IPS-15b (cell line): Measurements from ENCODE around the gene PRMT1.
A peak's percentile ranks its signal among the peaks of the same experiment; 100 is the strongest.
"Not testable (repeated sequence)": the region's sequence is repeated elsewhere in the genome, so short reads cannot be mapped to it uniquely, and the experiment has no call there.

ENCODE experiments used
- H3K27me3 ChIP-seq: one replicate; pipeline ENCODE4 v1.6.1; 2013; ENCODE audit warnings: low read length; ENCODE audit not compliant: control insufficient read depth, insufficient read depth
- H3K36me3 ChIP-seq: one replicate; pipeline ENCODE4 v1.6.1; 2013; ENCODE audit warnings: low read length; ENCODE audit not compliant: control insufficient read depth, insufficient read depth
- H3K4me1 ChIP-seq: one replicate; pipeline ENCODE4 v1.6.1; 2013; ENCODE audit warnings: mild to moderate bottlenecking, low read length; ENCODE audit not compliant: control insufficient read depth, insufficient read depth
- H3K4me3 ChIP-seq: one replicate; pipeline ENCODE4 v1.5.1; 2013; ENCODE audit warnings: low read depth, low read length
- H3K9ac ChIP-seq: one replicate; pipeline ENCODE4 v1.6.1; 2013; ENCODE audit warnings: low read depth, mild to moderate bottlenecking, low read length
- H3K9me3 ChIP-seq: one replicate; pipeline ENCODE4 v1.6.1; 2013; ENCODE audit warnings: mild to moderate bottlenecking, low read length; ENCODE audit not compliant: control insufficient read depth, insufficient read depth

The PRMT1 gene

GRCh38 chr19:49699364-49699763, 22.3 kb downstream of the PRMT1 start:
- no peaks in the 10 kb centered on the region for H3K27me3 ChIP-seq
- H3K36me3 ChIP-seq = peaks cover 3% of the 10 kb centered on the region
- H3K4me1 ChIP-seq = no peaks in the 10 kb centered on the region
- no peaks in the 10 kb centered on the region for H3K9me3 ChIP-seq
- no peak overlapping the region for H3K4me3 ChIP-seq
- H3K9ac ChIP-seq = no peak overlapping the region

DNA sequence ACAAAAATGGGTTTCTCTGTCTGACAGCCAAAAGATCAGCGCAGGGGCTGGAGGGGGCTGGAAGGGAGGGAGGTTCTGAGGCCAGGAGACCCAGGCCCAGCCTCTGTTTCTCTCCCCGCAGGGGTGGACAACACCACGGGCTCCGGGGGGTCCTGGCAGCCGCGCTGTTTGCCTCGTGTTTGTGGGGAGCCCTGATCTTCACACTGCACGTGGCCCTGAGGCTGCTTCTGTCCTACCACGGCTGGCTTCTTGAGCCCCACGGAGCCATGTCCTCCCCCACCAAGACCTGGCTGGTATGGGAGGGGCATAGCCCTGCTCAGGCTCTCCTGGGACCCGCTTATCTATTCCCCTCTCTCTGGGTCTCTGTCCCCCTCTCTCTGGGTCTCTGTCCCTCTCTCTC, 23.5 kb downstream of the PRMT1 start:
- H3K9me3 ChIP-seq = no peaks in the 10 kb centered on the region
- H3K4me3 ChIP-seq = no peak overlapping the region
- H3K4me1 ChIP-seq = no peaks in the 10 kb centered on the region
- no peak overlapping the region for H3K9ac ChIP-seq
- peaks cover 4% of the 10 kb centered on the region for H3K36me3 ChIP-seq
- no peaks in the 10 kb centered on the region for H3K27me3 ChIP-seq

GRCh38 chr19:49701271-49701786, 24.3 kb downstream of the PRMT1 start:
- Histone ChIP-seq H3K4me1 (no peaks in the 10 kb centered on the region), H3K36me3 (peaks cover 10% of the 10 kb centered on the region), H3K27me3 (no peaks in the 10 kb centered on the region), H3K9ac (no peak overlapping the region), H3K9me3 (no peaks in the 10 kb centered on the region), H3K4me3 (peak overlapping the region; percentile 13)

DNA sequence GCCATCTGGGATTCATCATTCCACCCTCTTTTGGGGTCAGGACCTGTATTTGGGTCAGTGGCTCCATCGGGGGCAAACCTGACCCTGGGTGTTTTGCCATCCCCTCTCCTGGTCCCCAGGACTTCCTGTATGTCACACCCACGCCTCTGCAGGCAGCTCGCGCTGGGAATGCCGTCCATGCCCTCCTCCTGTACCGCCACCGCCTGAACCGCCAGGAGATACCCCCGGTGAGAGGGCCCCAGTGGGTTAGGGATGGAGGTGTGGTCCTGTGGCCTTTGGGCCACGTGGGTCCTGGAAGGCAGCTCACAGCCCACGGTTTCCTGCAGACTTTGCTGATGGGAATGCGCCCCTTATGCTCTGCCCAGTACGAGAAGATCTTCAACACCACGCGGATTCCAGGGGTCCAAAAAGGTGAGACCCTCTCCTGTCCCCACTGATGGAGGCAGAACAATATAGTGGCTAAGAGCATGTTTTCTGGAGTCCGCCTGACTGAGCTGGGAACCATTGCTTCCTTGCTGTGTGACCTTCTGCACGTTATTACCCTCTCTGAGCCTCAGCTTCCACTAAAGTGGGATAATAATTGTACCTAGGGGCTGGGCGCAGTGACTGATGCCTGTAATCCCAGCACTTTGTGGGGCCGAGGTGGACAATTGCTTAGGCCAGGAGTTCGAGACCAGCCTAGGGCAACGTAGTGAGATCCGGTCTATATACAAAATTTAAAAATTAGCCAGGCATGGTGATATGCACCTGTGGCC, 28.0 kb downstream of the PRMT1 start:
- H3K4me1 ChIP-seq = no peaks in the 10 kb centered on the region
- no peak overlapping the region for H3K9ac ChIP-seq
- no peaks in the 10 kb centered on the region for H3K27me3 ChIP-seq
- peaks cover 22% of the 10 kb centered on the region for H3K36me3 ChIP-seq
- no peak overlapping the region for H3K4me3 ChIP-seq
- no peaks in the 10 kb centered on the region for H3K9me3 ChIP-seq

DNA sequence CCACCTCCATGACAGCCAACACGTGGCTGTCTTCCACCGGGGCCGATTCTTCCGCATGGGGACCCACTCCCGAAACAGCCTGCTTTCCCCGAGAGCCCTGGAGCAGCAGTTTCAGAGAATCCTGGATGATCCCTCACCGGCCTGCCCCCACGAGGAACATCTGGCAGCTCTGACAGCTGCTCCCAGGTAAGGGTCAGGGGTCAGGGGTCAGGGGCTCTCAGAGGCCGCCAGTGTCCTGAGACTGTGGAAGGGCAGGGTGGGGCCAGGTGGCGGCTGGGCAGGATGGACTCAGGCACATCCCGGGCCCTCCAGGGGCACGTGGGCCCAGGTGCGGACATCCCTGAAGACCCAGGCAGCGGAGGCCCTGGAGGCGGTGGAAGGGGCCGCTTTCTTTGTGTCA, 28.8 kb downstream of the PRMT1 start:
- Histone ChIP-seq H3K27me3 (no peaks in the 10 kb centered on the region), H3K9me3 (no peaks in the 10 kb centered on the region), H3K36me3 (peaks cover 28% of the 10 kb centered on the region), H3K4me1 (no peaks in the 10 kb centered on the region), H3K4me3 (no peak overlapping the region), H3K9ac (no peak overlapping the region)

DNA sequence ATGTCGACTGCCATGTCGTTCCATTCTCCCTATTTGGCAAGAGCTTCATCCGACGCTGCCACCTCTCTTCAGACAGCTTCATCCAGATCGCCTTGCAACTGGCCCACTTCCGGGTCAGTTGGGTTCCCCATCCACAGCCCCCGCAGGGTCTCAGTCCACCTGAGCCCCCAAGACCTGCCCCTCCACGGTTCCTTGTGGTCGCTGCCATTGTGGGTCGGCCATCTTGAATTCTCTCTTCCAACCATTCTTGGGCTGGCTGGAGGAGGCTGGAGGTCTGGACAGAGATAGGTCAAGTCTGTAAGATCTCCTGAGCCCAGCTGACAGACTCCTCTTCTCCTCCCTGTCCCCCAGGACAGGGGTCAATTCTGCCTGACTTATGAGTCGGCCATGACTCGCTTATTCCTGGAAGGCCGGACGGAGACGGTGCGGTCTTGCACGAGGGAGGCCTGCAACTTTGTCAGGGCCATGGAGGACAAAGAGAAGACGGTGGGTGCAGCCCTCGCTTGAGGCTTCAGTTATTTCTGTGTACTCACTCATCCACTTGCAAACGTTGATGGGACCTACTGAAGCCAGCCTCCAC, 33.4 kb downstream of the PRMT1 start:
- Histone ChIP-seq H3K4me3 (no peak overlapping the region), H3K9ac (no peak overlapping the region), H3K4me1 (no peaks in the 10 kb centered on the region), H3K36me3 (peaks cover 34% of the 10 kb centered on the region), H3K27me3 (no peaks in the 10 kb centered on the region), H3K9me3 (no peaks in the 10 kb centered on the region)

DNA sequence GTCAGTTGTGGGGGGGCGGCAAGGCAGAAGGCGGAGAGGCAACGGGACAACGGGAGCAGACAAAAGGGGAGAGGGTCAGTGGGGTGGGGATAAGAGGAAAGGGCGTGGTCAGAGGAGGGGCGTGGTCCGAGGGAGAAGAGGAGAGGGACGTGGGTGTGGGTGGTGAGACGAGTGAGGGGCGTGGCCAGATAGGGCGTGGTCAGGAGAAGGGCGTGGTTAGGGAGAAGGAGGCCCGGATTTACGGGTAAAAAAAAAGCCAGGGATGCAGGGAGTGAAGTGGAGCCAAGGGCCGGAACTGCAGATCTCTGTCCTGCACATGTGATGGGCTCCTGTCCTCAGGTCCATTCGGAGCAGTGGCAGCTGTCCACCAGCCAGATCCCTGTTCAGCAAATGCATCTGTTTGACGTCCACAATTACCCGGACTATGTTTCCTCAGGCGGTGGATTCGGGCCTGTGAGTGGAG, 35.4 kb downstream of the PRMT1 start:
- Histone ChIP-seq H3K9ac (no peak overlapping the region), H3K9me3 (no peaks in the 10 kb centered on the region), H3K36me3 (peaks cover 22% of the 10 kb centered on the region), H3K27me3 (no peaks in the 10 kb centered on the region), H3K4me3 (no peak overlapping the region), H3K4me1 (no peaks in the 10 kb centered on the region)

GRCh38 chr19:49713236-49713845, 36.3 kb downstream of the PRMT1 start:
- Histone ChIP-seq H3K4me3 (no peak overlapping the region), H3K4me1 (no peaks in the 10 kb centered on the region), H3K36me3 (peaks cover 22% of the 10 kb centered on the region), H3K9me3 (no peaks in the 10 kb centered on the region), H3K27me3 (no peaks in the 10 kb centered on the region), H3K9ac (no peak overlapping the region)

DNA sequence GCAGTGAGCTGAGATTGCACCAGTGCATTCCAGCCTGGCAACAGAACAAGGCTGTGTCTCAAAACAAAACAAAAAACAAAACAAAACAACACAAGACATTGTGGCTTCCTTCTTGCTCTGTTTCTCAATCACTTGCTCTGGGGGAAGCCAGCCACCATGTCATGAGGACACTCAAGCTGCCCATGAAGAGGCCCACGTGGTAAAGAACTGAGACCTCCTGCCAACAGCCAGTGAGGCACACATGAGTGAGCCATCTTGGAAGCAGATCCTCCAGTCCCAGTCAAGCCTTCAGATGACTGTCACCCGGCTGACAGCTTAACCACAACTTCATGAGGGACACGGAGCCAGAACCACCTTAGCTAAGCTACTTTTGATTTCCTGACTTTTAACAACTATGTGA, 39.1 kb downstream of the PRMT1 start:
- Histone ChIP-seq H3K36me3 (peaks cover 6% of the 10 kb centered on the region), H3K9ac (no peak overlapping the region), H3K9me3 (no peaks in the 10 kb centered on the region), H3K4me1 (peaks cover 2% of the 10 kb centered on the region), H3K4me3 (no peak overlapping the region), H3K27me3 (no peaks in the 10 kb centered on the region)

GRCh38 chr19:49718511-49718910, 41.4 kb downstream of the PRMT1 start:
- H3K4me3 ChIP-seq = no peak overlapping the region
- no peaks in the 10 kb centered on the region for H3K27me3 ChIP-seq
- no peak overlapping the region for H3K9ac ChIP-seq
- no peaks in the 10 kb centered on the region for H3K9me3 ChIP-seq
- H3K36me3 ChIP-seq = peaks cover 1% of the 10 kb centered on the region
- H3K4me1 ChIP-seq = peaks cover 2% of the 10 kb centered on the region

- peaks cover 2% of the 10 kb centered on the region for H3K4me1 ChIP-seq
- H3K9me3 ChIP-seq = no peaks in the 10 kb centered on the region
- no peaks in the 10 kb centered on the region for H3K27me3 ChIP-seq
- no peaks in the 10 kb centered on the region for H3K36me3 ChIP-seq
- no peak overlapping the region for H3K9ac ChIP-seq
- no peak overlapping the region for H3K4me3 ChIP-seq
Observed at GRCh38 chr19:49718991-49719390, 41.9 kb downstream of the PRMT1 start.

DNA sequence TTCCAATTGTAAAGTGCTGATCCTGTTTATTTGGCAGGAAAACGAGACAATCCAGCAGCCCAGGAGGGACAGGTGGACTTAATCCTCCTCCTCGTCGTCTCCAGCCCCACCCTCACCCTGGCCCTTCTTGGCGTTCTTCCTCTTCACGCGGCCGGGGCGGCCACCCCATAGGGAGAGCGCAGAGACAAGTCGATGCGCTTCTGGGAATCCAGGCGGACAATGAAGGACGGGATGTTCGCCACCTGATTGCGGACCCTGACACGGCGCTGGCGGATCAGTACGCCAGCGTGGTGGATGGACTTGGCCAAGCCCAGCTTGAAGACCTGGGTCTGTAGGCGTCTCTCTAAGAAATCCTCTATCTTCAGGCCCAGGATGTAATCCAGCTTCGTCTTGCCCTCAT, 42.3 kb downstream of the PRMT1 start:
- H3K4me3 ChIP-seq, H3K4me1 ChIP-seq, H3K9me3 ChIP-seq, H3K36me3 ChIP-seq, H3K27me3 ChIP-seq, H3K9ac ChIP-seq: not testable (repeated sequence)
